Neural cell (in vitro differentiated cells): ENCODE measurements around the gene KXD1. TPM values are rescaled to one million over a fixed set of nuclear protein-coding genes. Genes with fewer than 3 reads are reported as not detected.

ENCODE experiments used
- H2AFZ ChIP-seq: fragments of 200-600, 300-800 bp; sonication (generic), shearing (Covaris generic); 2 replicates; pipeline ENCODE4 v1.6.0; 2014; ENCODE audit warnings: low read depth, mild to moderate bottlenecking, antibody characterized with exemption, low read length, moderate library complexity
- H3F3A ChIP-seq: fragments of 200-600 bp; shearing (Covaris generic); 2 replicates; pipeline ENCODE4 v1.6.1; 2016; ENCODE audit warnings: mild to moderate bottlenecking, moderate library complexity, mixed read lengths, antibody characterized with exemption, low read length; ENCODE audit not compliant: insufficient read depth, poor library complexity, severe bottlenecking
- H3K27ac ChIP-seq: fragments of 200-600, 300-800 bp; sonication (generic), shearing (Covaris generic); 2 replicates; pipeline ENCODE4 v1.5.1; 2014; ENCODE audit warnings: mild to moderate bottlenecking, low read length, moderate library complexity
- H3K27me3 ChIP-seq: fragments of 300-800, 200-600 bp; sonication (generic), shearing (Covaris generic); 2 replicates; pipeline ENCODE4 v1.6.0; 2014; ENCODE audit warnings: mild to moderate bottlenecking, low read depth, low read length, moderate library complexity; ENCODE audit not compliant: insufficient read depth
- H3K36me3 ChIP-seq: fragments of 300-800, 200-600 bp; sonication (generic), shearing (Covaris generic); 2 replicates; pipeline ENCODE4 v1.5.1; 2014; ENCODE audit warnings: mild to moderate bottlenecking, antibody characterized with exemption, low read length, moderate library complexity; ENCODE audit not compliant: insufficient read depth
- H3K4me2 ChIP-seq: fragments of 300-800, 200-600 bp; sonication (generic), shearing (Covaris generic); 2 replicates; pipeline ENCODE4 v1.6.0; 2014; ENCODE audit warnings: mild to moderate bottlenecking, low read length
- H3K4me3 ChIP-seq: fragments of 300-800, 200-600 bp; sonication (generic), shearing (Covaris generic); 2 replicates; pipeline ENCODE4 v1.5.1; 2014; ENCODE audit warnings: mild to moderate bottlenecking, low read length, moderate library complexity
- H3K79me2 ChIP-seq: fragments of 200-600 bp; shearing (Covaris generic); replicated peaks from 2 replicates; pipeline ENCODE4 v1.6.0; 2014; ENCODE audit warnings: mild to moderate bottlenecking, low read length, moderate library complexity; ENCODE audit not compliant: insufficient read depth
- H3K9ac ChIP-seq: fragments of 300-800, 200-600 bp; sonication (generic), shearing (Covaris generic); 2 replicates; pipeline ENCODE4 v1.6.1; 2016; ENCODE audit warnings: mild to moderate bottlenecking, low read length, mixed read lengths
- H3K9me2 ChIP-seq: fragments of 200-600 bp; shearing (Covaris generic); 2 replicates; pipeline ENCODE4 v1.6.1; 2016; ENCODE audit warnings: mild to moderate bottlenecking, low read length, mixed read lengths; ENCODE audit not compliant: insufficient read depth
- H3K9me3 ChIP-seq: fragments of 200-600, 300-800 bp; sonication (generic), shearing (Covaris generic); 2 replicates; pipeline ENCODE4 v1.6.1; 2016; ENCODE audit warnings: mild to moderate bottlenecking, mixed run types, low read length, moderate library complexity, mixed read lengths
- H4K20me1 ChIP-seq: fragments of 200-600 bp; shearing (Covaris generic); 2 replicates; pipeline ENCODE4 v1.6.1; 2016; ENCODE audit warnings: mild to moderate bottlenecking, mixed run types; ENCODE audit not compliant: insufficient read depth
- EP300 ChIP-seq: fragments of 450-650 bp; conservative IDR thresholded peaks from 2 replicates; pipeline ENCODE4 v1.6.1; 2014; ENCODE audit warnings: antibody characterized with exemption, mild to moderate bottlenecking, moderate library complexity; ENCODE audit not compliant: poor library complexity, severe bottlenecking
- EZH2 ChIP-seq: fragments of 200-600, 300-800 bp; shearing (Covaris generic), sonication (generic); IDR thresholded peaks from 2 replicates; pipeline ENCODE4 v1.6.1; 2014; ENCODE audit warnings: antibody characterized with exemption, low read length, borderline replicate concordance, mild to moderate bottlenecking; ENCODE audit not compliant: insufficient read depth, poor library complexity, severe bottlenecking
- MXI1 ChIP-seq: fragments of 450-650 bp; conservative IDR thresholded peaks from 2 replicates; pipeline ENCODE4 v1.6.1; 2014; ENCODE audit warnings: antibody characterized with exemption, mild to moderate bottlenecking; ENCODE audit not compliant: poor library complexity, severe bottlenecking
- POLR2AphosphoS5 ChIP-seq: IDR thresholded peaks from 2 replicates; pipeline ENCODE4 v1.6.1; 2012
- RAD21 ChIP-seq: fragments of 450-650 bp; conservative IDR thresholded peaks from 2 replicates; pipeline ENCODE4 v1.6.1; 2014; ENCODE audit warnings: antibody characterized with exemption, mild to moderate bottlenecking, moderate library complexity
- SMC3 ChIP-seq: fragments of 450-650 bp; conservative IDR thresholded peaks from 2 replicates; pipeline ENCODE4 v1.6.1; 2014; ENCODE audit warnings: antibody characterized with exemption, mild to moderate bottlenecking, moderate library complexity; ENCODE audit not compliant: poor library complexity
- TAF1 ChIP-seq: IDR thresholded peaks from 2 replicates; pipeline ENCODE4 v1.6.1; 2012; ENCODE audit warnings: low read depth
- polyA plus RNA-seq: library from polyadenylated mRNA; depleted of rRNA; stranded (reverse); fragments of >200 nt; gene quantifications from 2 replicates; pipeline ENCODE4 v1.2.3, GENCODE V29; 2014
- TF ChIP-seq, protein P1 (sequence below): fragments of 450-650 bp; IDR thresholded peaks from 2 replicates; pipeline ENCODE4 v1.5.1; 2014; ENCODE audit warnings: antibody characterized with exemption, mild to moderate bottlenecking, moderate library complexity; ENCODE audit not compliant: poor library complexity, severe bottlenecking
- TF ChIP-seq, protein P2 (sequence below): IDR thresholded peaks from 2 replicates; pipeline ENCODE4 v1.6.1; 2012; ENCODE audit warnings: borderline replicate concordance

KXD1 gene
- polyA plus RNA-seq, 1 donor from 2014 or later: 55.8 TPM

DNA sequence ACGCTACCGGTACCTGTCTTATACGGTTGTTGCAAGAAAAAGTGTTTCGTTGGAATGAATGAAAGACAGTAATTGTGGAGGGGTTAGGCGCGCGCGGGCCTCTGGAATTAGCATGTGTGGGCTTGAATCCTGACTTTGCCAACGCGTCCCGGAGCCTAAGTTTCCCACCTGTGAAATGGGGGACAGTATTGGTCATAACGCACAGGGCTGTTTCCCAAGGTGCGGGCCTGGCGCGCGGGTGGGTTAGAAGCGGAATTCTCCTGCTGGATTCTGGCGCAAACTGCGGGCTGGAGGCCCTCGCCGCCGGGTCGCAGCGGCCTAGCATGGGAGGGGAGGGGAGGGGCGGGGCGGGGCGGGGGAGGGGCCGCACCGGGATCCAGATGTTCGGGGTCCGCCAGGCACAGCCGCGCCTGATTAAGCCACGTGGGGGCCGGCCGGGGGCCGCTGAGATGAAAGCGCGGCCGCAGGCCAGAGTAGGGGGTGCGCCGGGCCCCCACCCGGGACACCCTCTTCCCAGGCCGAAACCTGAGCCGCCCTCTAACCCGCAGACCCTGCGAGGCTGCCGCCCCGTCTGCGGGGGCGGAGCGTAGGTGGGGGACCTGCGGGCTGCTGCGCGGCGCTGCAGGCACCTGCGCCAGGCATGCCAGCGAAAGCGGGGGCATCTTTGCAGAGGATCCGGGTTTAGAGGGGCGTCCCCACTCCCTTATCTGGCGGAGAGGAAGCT lies 53.8 kb downstream of the KXD1 start:
- TF ChIP-seq POLR2AphosphoS5 (peak; percentile 49), TAF1 (no peak)
- Histone ChIP-seq H3K9ac (peak overlapping the region; percentile 93), H3F3A (no peaks in the 10 kb centered on the region), H3K27ac (no peak overlapping the region), H3K9me2 (no peaks in the 10 kb centered on the region), H3K79me2 (no peaks in the 10 kb centered on the region), H3K4me3 (peak overlapping the region; percentile 86), H3K4me2 (peak overlapping the region; percentile 97), H4K20me1 (no peaks in the 10 kb centered on the region), H3K9me3 (no peaks in the 10 kb centered on the region), H2AFZ (no peak overlapping the region), H3K36me3 (no peaks in the 10 kb centered on the region), H3K27me3 (peaks cover 60% of the 10 kb centered on the region)

DNA sequence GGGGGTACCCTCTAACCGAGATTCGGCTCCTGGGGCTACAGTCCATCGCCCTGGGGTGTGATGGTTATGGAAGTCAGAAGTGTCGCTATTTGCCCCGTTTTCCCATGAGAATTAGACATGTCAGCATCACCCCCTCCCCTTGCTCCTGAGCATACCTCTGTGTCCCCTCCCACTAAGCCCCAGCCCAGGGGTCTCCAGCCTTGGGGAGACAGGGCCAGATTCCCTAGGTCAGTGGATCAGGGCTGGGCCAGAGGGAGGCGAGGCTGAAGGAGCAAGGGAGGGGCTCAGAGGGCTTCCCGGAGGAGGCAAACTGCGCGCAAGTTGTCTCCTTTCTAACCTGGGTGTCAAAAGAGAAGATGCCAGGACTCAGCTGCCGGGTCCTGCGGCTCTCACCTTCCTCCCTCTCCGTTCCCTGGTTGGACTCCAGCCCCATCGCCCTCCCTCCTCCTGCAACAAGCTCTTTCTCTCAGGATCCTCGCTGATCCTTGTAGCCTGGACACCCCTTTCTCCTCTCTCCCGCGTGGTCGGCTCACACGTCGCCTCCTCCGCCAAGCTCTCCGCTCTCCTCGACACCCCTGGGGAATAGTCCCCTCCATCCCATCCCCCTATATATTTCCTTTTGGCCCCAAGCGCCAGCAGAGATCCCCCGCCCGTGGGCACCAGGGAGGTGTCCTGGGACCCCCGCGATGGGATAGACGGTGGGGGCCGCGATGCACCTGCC lies 54.5 kb downstream of the KXD1 start:
- Histone ChIP-seq H3K4me2 (peak overlapping the region; percentile 97), H3F3A (no peaks in the 10 kb centered on the region), H3K9ac (peak overlapping the region; percentile 93), H3K4me3 (peak overlapping the region; percentile 86), H3K36me3 (no peaks in the 10 kb centered on the region), H3K27me3 (peaks cover 55% of the 10 kb centered on the region), H3K27ac (peak overlapping the region; percentile 64), H2AFZ (peak overlapping the region; percentile 80), H4K20me1 (no peaks in the 10 kb centered on the region), H3K9me3 (no peaks in the 10 kb centered on the region), H3K79me2 (no peaks in the 10 kb centered on the region), H3K9me2 (no peaks in the 10 kb centered on the region)
- TF ChIP-seq, protein P1, sequence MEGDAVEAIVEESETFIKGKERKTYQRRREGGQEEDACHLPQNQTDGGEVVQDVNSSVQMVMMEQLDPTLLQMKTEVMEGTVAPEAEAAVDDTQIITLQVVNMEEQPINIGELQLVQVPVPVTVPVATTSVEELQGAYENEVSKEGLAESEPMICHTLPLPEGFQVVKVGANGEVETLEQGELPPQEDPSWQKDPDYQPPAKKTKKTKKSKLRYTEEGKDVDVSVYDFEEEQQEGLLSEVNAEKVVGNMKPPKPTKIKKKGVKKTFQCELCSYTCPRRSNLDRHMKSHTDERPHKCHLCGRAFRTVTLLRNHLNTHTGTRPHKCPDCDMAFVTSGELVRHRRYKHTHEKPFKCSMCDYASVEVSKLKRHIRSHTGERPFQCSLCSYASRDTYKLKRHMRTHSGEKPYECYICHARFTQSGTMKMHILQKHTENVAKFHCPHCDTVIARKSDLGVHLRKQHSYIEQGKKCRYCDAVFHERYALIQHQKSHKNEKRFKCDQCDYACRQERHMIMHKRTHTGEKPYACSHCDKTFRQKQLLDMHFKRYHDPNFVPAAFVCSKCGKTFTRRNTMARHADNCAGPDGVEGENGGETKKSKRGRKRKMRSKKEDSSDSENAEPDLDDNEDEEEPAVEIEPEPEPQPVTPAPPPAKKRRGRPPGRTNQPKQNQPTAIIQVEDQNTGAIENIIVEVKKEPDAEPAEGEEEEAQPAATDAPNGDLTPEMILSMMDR: no peak
- TF ChIP-seq RAD21 (no peak), EP300 (no peak), EZH2 (no peak), POLR2AphosphoS5 (no peak), TAF1 (no peak), SMC3 (no peak), MXI1 (no peak)
- TF ChIP-seq, protein P2, sequence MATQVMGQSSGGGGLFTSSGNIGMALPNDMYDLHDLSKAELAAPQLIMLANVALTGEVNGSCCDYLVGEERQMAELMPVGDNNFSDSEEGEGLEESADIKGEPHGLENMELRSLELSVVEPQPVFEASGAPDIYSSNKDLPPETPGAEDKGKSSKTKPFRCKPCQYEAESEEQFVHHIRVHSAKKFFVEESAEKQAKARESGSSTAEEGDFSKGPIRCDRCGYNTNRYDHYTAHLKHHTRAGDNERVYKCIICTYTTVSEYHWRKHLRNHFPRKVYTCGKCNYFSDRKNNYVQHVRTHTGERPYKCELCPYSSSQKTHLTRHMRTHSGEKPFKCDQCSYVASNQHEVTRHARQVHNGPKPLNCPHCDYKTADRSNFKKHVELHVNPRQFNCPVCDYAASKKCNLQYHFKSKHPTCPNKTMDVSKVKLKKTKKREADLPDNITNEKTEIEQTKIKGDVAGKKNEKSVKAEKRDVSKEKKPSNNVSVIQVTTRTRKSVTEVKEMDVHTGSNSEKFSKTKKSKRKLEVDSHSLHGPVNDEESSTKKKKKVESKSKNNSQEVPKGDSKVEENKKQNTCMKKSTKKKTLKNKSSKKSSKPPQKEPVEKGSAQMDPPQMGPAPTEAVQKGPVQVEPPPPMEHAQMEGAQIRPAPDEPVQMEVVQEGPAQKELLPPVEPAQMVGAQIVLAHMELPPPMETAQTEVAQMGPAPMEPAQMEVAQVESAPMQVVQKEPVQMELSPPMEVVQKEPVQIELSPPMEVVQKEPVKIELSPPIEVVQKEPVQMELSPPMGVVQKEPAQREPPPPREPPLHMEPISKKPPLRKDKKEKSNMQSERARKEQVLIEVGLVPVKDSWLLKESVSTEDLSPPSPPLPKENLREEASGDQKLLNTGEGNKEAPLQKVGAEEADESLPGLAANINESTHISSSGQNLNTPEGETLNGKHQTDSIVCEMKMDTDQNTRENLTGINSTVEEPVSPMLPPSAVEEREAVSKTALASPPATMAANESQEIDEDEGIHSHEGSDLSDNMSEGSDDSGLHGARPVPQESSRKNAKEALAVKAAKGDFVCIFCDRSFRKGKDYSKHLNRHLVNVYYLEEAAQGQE: no peak
